Heart right ventricle (tissue), 16 donors: Measurements from ENCODE around the gene HOXA3. TPM values are rescaled to one million over a fixed set of nuclear protein-coding genes. Genes with fewer than 3 reads are reported as not detected.

ENCODE experiments used
- ATAC-seq, 8 donors: fragments of 200-7000 bp; cut with Tn5 transposase; one replicate each; pipeline ENCODE4 v1.9.1; 2020; ENCODE audit warnings: mild to moderate bottlenecking in 8 of 8, moderate library complexity in 8 of 8, moderate number of reproducible peaks in 1 of 8
- DNase-seq, 2 donors: peaks; one replicate each; pipeline ENCODE4 v3.0.0-alpha.2; 2020
- H3K27ac ChIP-seq, 10 donors: fragments of 200-600 bp; sonication (generic) in 2 of 10; one replicate each; pipeline versions ENCODE4 v1.5.0 to v1.8.0; 2020 to 2022; ENCODE audit warnings: mild to moderate bottlenecking in 3 of 10
- H3K27me3 ChIP-seq, 7 donors: fragments of 200-600 bp; one replicate each; pipeline ENCODE4 v1.8.0; 2021 to 2022; ENCODE audit warnings: mild to moderate bottlenecking in 2 of 7
- H3K36me3 ChIP-seq, 9 donors: fragments of 200-600 bp; sonication (generic) in 1 of 9; one replicate each; pipeline versions ENCODE4 v1.5.0 to v1.8.0; 2020 to 2022; ENCODE audit warnings: mild to moderate bottlenecking in 2 of 9
- H3K4me1 ChIP-seq, 9 donors: fragments of 200-600 bp; sonication (generic) in 1 of 9; one replicate each; pipeline versions ENCODE4 v1.5.0 to v1.8.0; 2020 to 2022; ENCODE audit warnings: mild to moderate bottlenecking in 4 of 9
- H3K4me3 ChIP-seq, 10 donors: fragments of 200-600 bp; sonication (generic) in 2 of 10; one replicate each; pipeline versions ENCODE4 v1.5.0 to v1.8.0; 2020 to 2022; ENCODE audit warnings: mild to moderate bottlenecking in 7 of 10, moderate library complexity in 2 of 10
- H3K9me3 ChIP-seq, 11 donors: fragments of 200-600 bp in 10 of 11; sonication (generic) in 2 of 11; one replicate each; pipeline versions ENCODE4 v1.5.0 to v1.8.0; 2013 to 2022; ENCODE audit warnings: mild to moderate bottlenecking in 2 of 11, control low read depth in 1 of 11, moderate library complexity in 1 of 11
- WGBS, 2 donors: extraction: QIAGEN DNeasy Blood & Tissue Kit; methylation state at CpG; one replicate each; pipeline ENCODE4 v1.1.7; 2013; ENCODE audit warnings: inconsistent platforms in 1 of 2; 5-methylcytosine and 5-hydroxymethylcytosine counted together
- intact Hi-C, 10 donors: fragments of 100-400 bp; cut with DNase I; formaldehyde crosslinking; loops; one replicate each; pipeline versions ENCODE4 v1.11.1 to v1.14.2; 2022
- polyA plus RNA-seq, 2 donors: library from polyadenylated mRNA; stranded (reverse); fragments of 200-250 nt; gene quantifications; one replicate each; pipeline ENCODE4 v1.2.3, GENCODE V29; 2013
- total RNA-seq, 10 donors: library from RNA; stranded (reverse); fragmentation: NEBNext Ultra II Directional in 3 of 10; extraction: Animal tissue kit (Norgen Biotek cat#: 25700) in 3 of 10; gene quantifications; one replicate each; pipeline versions ENCODE4 v1.2.1 to v1.2.4, GENCODE V29; 2021 to 2023
- TF ChIP-seq, protein P1 (sequence below), 9 donors: fragments of 200-600 bp; sonication (generic) in 2 of 9; IDR thresholded peaks; one replicate each; pipeline versions ENCODE4 v1.5.0 to v1.8.0; 2021 to 2022; ENCODE audit warnings: antibody characterized with exemption in 9 of 9, mild to moderate bottlenecking in 5 of 9, moderate library complexity in 1 of 9
- donor health status: Arrhythmogenic right ventricular cardiomyopathy.
- donor health status: ischemic (EF 13 %, LVEDD 7.1; RV severe dilation, severe dysfunction).
- donor health status: healthy with polysubstance abuse.
- donor health status: DM: no; HTN: yes; CAD: no.
- donor health status: DM: no; HTN: no; CAD: no.
- donor health status: ischemic (EF 25% LVEDD 6.9; RV normal size, moderate dysfunction).
- donor health status: ischemic (EF 25% LVEDD 5.7; RV mildly dilated, moderate dysfunction).
- donor health status: healthy.
- donor health status: DM: yes; HTN: yes; CAD: no.
- donor health status: Ischemic cardiomyopathy.
- donor health status: ischemic (EF 35%, LVEDD 5.7; RV mildly dilated, moderate dysfunction).
- donor health status: nonischemic (EF 11% LVEDD 7.7; RV severe dilation, severe dysfunction).
- donor health status: DM: yes; HTN: yes; CAD: no.
- donor health status: PGD.
- donor health status: ischemic (EF 29% LVEDD 5.4; RV normal size, mild dysfunction).
- donor health status: nonischemic (EF 23%, LVEDD 6.1; RV moderate dilation, normal function).

Gene HOXA3
- total and polyA plus RNA-seq, 12 donors: 0.11 to 1.5 (median 0.24) TPM; not detected in 2

DNA sequence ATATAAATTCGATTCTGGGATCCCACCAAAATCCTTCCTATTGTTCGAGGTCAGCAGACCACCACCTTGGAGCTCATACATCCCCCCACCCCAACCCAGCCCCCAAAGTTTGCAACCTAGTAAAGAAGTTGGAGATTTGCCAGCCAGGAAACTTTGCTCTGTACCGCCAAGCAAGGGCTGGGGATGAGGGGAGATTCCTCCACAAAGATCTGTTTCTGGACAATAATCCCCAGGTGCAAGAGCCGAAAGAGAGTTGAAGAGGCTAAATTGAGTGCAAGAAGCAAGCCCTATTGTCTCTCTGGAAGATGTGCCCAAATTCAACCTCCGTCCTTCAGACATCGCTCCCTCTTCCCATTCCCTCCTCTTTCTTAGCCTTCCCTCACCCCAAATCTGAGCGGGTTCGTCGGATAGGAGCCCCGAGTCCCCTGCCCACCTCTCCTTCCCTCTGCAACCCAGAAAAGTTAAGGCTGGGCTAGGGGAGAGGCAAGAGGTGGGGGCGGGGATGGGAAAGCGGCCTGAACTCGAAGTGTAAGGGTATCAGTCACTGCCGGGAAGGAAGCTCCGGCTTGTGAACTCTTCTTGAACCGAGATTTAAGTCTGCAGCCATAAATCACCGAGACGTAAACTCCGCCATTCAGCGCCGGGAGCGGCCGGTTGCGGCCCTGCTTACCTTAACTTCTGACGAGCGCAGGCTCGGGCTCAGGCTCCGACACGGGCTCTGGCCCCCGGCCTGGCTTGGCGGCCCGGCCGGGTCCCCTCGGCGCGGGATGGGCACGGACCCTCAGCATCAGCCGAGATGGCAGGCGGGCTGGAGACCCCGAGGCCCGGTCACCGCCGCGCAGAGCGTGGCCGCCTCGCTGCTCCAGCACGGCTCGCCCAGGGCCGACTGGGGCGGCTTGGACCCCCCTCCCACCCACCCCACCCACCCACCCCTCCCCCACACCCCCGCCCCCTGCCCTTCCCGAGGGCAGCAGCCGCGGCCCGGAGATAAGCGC, 39.1 kb downstream of the HOXA3 start:
- Histone ChIP-seq H3K4me1 (peaks cover 0 to 28% (median 6%) of the 10 kb centered on the region in 9 donors), H3K27me3 (peaks cover 21 to 99% (median 98%) of the 10 kb centered on the region in 7 donors), H3K4me3 (peak overlapping the region in 7 of 10 donors; percentile 7 to 49 (median 28)), H3K27ac (peak overlapping the region in 6 of 10 donors; percentile 1 to 77 (median 52)), H3K36me3 (no peaks in the 10 kb centered on the region), H3K9me3 (no peaks in the 10 kb centered on the region)
- peak in 2 of 8 donors; percentile 7 to 23 for ATAC-seq
- no peak for DNase-seq
- intact Hi-C loops: no loop called here
- TF ChIP-seq, protein P1, sequence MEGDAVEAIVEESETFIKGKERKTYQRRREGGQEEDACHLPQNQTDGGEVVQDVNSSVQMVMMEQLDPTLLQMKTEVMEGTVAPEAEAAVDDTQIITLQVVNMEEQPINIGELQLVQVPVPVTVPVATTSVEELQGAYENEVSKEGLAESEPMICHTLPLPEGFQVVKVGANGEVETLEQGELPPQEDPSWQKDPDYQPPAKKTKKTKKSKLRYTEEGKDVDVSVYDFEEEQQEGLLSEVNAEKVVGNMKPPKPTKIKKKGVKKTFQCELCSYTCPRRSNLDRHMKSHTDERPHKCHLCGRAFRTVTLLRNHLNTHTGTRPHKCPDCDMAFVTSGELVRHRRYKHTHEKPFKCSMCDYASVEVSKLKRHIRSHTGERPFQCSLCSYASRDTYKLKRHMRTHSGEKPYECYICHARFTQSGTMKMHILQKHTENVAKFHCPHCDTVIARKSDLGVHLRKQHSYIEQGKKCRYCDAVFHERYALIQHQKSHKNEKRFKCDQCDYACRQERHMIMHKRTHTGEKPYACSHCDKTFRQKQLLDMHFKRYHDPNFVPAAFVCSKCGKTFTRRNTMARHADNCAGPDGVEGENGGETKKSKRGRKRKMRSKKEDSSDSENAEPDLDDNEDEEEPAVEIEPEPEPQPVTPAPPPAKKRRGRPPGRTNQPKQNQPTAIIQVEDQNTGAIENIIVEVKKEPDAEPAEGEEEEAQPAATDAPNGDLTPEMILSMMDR (IDR thresholded peaks at IDR 0.05): no peak
- 8 to 9% methylated on average over 52 to 54 of the region's 57 CpGs for WGBS, 2 donors

DNA sequence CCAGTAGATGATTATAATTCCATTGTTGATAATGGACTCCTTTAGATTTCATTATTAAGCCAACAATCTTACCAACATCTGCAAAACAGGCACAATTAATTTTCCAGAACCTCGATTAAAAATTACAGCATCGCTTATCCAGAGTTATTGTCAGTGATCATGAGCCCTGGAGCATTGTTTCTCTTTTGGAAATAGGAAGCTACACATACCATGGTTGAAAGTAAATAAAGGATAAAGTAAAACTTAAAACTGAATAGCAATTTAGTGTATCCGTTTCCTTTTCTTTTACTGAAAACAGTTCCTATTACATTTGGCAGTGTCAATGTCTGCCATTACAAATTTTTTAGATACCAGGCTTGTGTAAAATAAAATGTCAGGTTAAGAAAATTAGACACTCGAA, 40.0 kb downstream of the HOXA3 start:
- TF ChIP-seq, protein P1 (IDR thresholded peaks at IDR 0.05): no peak
- Histone ChIP-seq H3K9me3 (no peaks in the 10 kb centered on the region), H3K4me3 (peak overlapping the region in 2 of 10 donors; percentile 7 to 42), H3K27ac (peak overlapping the region in 2 of 10 donors; percentile 75 to 77), H3K27me3 (peaks cover 22 to 99% (median 98%) of the 10 kb centered on the region in 7 donors), H3K4me1 (peaks cover 0 to 30% (median 6%) of the 10 kb centered on the region in 9 donors), H3K36me3 (no peaks in the 10 kb centered on the region)
- DNase-seq (no peak), ATAC-seq (no peak)
- 22 to 24% methylated on average over 4 of the region's 4 CpGs for WGBS, 2 donors
- intact Hi-C loops: no loop called here

DNA sequence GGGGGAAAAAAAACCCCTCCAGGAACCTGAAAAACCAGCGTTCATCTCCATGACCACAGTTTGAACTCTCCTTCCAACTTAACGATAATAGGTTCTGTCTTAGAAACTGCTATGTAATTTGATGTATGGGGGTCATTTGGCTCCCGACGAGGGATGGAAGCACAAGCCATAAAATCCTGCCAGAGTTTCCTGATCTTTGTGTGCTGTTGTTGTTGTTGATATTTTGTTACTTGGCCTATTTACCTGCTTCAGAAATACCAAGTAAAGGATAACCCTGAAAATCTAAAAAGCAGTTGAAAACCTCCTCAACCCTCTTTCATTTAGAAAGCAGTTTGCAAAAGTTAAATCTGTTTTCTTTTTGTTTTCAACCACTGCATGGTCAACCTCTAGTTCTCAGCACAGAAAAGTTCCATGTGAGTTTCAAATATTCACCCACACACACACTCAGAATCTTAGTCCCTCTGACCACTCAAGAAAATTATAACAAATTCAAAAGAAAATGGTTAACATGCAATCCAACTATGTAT, 40.6 kb downstream of the HOXA3 start:
- Histone ChIP-seq H3K4me3 (no peak overlapping the region), H3K36me3 (no peaks in the 10 kb centered on the region), H3K27me3 (peaks cover 22 to 99% (median 98%) of the 10 kb centered on the region in 7 donors), H3K27ac (peak overlapping the region in 3 of 10 donors; percentile 18 to 75 (median 53)), H3K4me1 (peaks cover 0 to 33% (median 6%) of the 10 kb centered on the region in 9 donors), H3K9me3 (no peaks in the 10 kb centered on the region)
- intact Hi-C loops: no loop called here
- WGBS, 2 donors: 10 to 14% methylated on average over 4 of the region's 4 CpGs
- TF ChIP-seq, protein P1 (IDR thresholded peaks at IDR 0.05): no peak
- DNase-seq: no peak
- ATAC-seq: no peak

DNA sequence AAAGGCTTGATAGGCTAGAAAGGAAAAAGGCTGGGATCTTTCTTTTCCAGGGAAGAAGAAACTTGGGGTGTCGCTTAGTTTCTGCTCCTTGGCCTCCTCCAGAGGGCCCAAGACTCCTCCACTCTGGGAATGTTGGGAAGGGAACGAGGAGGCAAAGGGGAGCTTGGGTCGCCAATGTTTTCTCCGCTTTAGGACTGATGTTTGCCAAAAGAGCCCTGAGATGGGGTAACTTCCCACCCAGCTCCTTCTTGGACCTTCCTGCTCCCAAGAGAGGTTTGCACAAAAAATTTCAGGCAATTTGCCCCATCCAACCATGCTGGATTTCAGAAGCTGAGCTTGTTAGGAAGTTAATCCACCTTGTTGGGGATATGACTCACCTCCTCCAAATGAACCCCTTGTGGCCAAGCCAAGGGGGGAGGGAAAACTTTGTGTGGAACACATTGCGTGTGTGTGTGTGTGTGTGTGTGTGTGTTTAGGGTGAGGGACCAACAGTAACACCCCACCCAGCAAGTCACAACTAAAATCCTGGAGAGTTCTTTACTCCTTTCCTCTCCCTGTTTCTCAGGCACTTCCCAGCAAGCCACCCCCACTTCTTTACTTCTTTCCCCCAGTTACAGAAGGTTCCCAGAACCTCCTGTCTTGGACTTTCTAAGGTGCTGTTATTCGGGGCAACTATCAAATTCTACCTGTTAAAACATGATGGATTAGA, 41.2 kb downstream of the HOXA3 start:
- Histone ChIP-seq H3K36me3 (no peaks in the 10 kb centered on the region), H3K4me3 (no peak overlapping the region), H3K4me1 (peaks cover 0 to 40% (median 9%) of the 10 kb centered on the region in 9 donors), H3K27ac (peak overlapping the region in 3 of 10 donors; percentile 18 to 53 (median 44)), H3K9me3 (no peaks in the 10 kb centered on the region), H3K27me3 (peaks cover 22 to 99% (median 98%) of the 10 kb centered on the region in 7 donors)
- TF ChIP-seq, protein P1 (IDR thresholded peaks at IDR 0.05): no peak
- ATAC-seq (no peak), DNase-seq (no peak)
- 11 to 24% methylated on average over 6 of the region's 6 CpGs for WGBS, 2 donors
- intact Hi-C loops: no loop called here
